Fibroblast of skin of left biceps (primary cell): Measurements from ENCODE around the gene NANOGP8.

ENCODE experiments used
- DNase-seq, 2 experiments: peaks; one replicate each; pipeline ENCODE4 v3.0.0-alpha.2; 2013; ENCODE audit warnings: low read depth in 2 of 2

The NANOGP8 gene

GRCh38 chr15:35061161-35061824 is 23.8 kb downstream of the NANOGP8 start:
- no peak for DNase-seq

GRCh38 chr15:35060591-35060990 is 24.5 kb downstream of the NANOGP8 start:
- no peak for DNase-seq

DNA sequence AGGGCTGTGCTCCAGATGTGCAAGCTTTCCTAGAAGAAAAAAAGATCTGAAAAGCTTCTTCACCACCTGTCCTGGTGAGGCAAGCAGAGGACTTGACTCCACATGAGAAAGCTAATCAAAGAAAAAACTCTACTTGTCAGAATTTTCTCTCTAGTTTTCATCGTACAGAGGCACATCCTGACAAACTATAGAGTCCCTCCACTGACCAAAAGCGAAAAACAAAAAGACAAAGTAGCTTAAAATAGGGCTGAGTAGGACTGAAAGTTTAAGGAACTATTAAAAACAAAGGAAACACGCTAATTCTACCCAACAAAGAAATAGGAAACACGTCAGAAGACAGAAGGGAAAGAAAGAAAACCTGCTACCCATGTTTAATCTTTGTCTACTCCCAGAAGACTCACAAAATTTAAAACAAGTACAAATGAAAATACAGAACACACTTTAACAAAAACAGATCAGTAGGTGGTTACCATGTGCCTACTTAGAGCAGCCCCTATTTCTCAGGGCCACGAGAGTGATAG is 26.5 kb downstream of the NANOGP8 start:
- no peak for DNase-seq

GRCh38 chr15:35055416-35056105 is 29.5 kb downstream of the NANOGP8 start:
- DNase-seq: no peak

DNA sequence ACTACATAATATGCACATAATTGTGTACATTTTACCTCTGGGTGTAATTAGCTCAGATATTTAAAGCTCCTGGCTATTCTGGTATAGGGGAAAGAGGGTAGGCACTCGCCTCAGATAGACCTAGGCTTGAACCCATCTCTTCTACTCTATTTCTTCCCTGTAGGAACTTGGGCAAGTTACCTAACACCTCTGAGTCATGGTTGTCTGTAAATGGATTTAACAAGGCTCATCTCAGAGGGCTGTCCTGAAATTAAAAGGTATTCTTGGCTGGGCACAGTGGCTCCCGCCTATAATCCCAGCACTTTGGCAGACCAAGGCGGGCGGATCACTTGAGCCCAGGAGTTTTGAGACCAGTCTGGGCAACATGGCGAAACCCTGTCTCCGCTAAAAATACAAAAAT is 30.7 kb downstream of the NANOGP8 start:
- no peak for DNase-seq

- DNase-seq: no peak
These were observed 37.1 kb downstream of the NANOGP8 start for GRCh38 chr15:35047996-35048395.

- DNase-seq: no peak
These were observed 37.6 kb downstream of the NANOGP8 start for GRCh38 chr15:35047528-35047927.

GRCh38 chr15:35043373-35044095 is 41.6 kb downstream of the NANOGP8 start:
- no peak for DNase-seq

- no peak for DNase-seq
These were observed 44.5 kb downstream of the NANOGP8 start for GRCh38 chr15:35040339-35041255.

DNA sequence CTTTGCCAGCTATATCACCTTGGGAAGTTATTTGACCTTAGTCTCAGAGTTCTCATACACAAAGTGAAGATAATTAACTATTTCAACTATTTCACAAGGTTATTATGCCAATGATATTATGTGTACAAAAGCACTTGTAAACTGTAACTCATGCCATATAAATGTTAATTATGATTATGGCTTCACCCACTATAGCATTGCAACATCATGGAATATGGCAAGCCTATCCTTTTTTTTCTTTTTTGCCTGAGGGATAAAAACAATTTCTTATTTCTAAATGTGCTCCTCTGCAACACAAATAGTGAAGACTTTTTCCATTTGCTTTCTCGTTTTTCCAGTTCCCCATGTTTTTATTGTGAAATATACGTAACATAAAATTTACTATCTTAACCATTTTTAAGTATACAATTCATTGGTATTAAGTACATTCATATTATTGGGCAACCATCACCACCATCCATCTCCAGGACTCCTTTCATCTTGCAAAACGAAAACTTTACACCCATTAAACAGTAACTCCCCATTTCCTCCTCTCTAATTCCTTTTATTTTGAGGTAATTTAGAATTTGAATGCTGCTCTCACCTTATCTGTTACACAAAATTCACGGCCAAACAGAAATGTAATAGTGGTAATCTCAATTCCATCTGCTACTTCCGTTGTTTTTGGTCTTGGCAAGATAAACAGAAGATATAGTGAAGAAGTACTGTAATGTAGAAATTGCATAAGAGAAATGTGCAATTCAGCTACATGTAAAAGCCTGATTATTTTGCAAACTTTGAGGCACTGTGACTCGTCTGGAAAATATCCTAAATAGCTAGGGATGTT is 46.3 kb downstream of the NANOGP8 start:
- peak; percentile 57 for DNase-seq
